Testis (tissue), 3 donors: ENCODE results near the gene DYNLRB2. TPM values are rescaled to one million over a fixed set of nuclear protein-coding genes. Genes with fewer than 3 reads are reported as not detected.

Experiments
- DNase-seq: peaks from one replicate; pipeline ENCODE4 v3.0.0-alpha.2; 2019
- H3K27ac ChIP-seq, 2 donors: fragments of 200-600 bp; sonication (generic); one replicate each; pipeline ENCODE4 v1.5.1; 2019
- H3K27me3 ChIP-seq: fragments of 200-600 bp; sonication (generic); one replicate; pipeline ENCODE4 v1.5.1; 2019
- H3K36me3 ChIP-seq: fragments of 200-600 bp; sonication (generic); one replicate; pipeline ENCODE4 v1.5.1; 2017; ENCODE audit warnings: low read depth; ENCODE audit errors: missing control alignments
- H3K4me1 ChIP-seq: fragments of 200-600 bp; sonication (generic); one replicate; pipeline ENCODE4 v1.5.1; 2019
- H3K4me3 ChIP-seq, 2 donors: fragments of 200-600 bp; sonication (generic); one replicate each; pipeline ENCODE4 v1.5.1; 2017 to 2019
- H3K9me3 ChIP-seq: fragments of 200-600 bp; sonication (generic); one replicate; pipeline ENCODE4 v1.5.1; 2017
- CTCF ChIP-seq, 3 experiments: fragments of 450-650 bp in 2 of 3; fragments of 200-600 bp in 1 of 3; sonication (generic) in 1 of 3; IDR thresholded peaks; one replicate each; pipeline ENCODE4 v1.5.1; 2016 to 2019; ENCODE audit warnings: antibody characterized with exemption in 3 of 3, mild to moderate bottlenecking in 2 of 3, moderate library complexity in 1 of 3
- POLR2A ChIP-seq: fragments of 450-650 bp; IDR thresholded peaks from one replicate; pipeline ENCODE4 v1.6.1; 2017; ENCODE audit warnings: antibody characterized with exemption, mild to moderate bottlenecking, moderate library complexity
- WGBS, 2 donors: methylation state at CpG; one replicate each; pipeline ENCODE4 v1.1.5; 2018; 5-methylcytosine and 5-hydroxymethylcytosine counted together
- intact Hi-C: fragments of 100-400 bp; cut with DNase I; formaldehyde crosslinking; loops from one replicate; pipeline ENCODE4 v1.15.1; 2023; ENCODE audit warnings: low total_unique reads
- polyA plus RNA-seq: library from polyadenylated mRNA; stranded (reverse); fragments of 350-450 nt; fragmentation: Illumina TruSeq; extraction: RNeasy Lipid Tissue Mini Kit (QIAGEN cat#74804); gene quantifications from one replicate; pipeline ENCODE4 v1.2.3, GENCODE V29; 2014; ENCODE audit warnings: low read depth, low replicate concordance; ENCODE audit not compliant: insufficient read depth
- total RNA-seq, 2 donors: library from RNA; depleted of rRNA; stranded (reverse); fragments of >200 nt; gene quantifications; one replicate each; pipeline ENCODE4 v1.2.3, GENCODE V29; 2016

The DYNLRB2 gene
- total and polyA plus RNA-seq, 3 donors from 2014 or later = 95.3 to 436 (median 153) TPM

GRCh38 chr16:80586476-80586875, 45.7 kb downstream of the DYNLRB2 start:
- no peaks in the 10 kb centered on the region for H3K27me3 ChIP-seq
- no peaks in the 10 kb centered on the region for H3K9me3 ChIP-seq
- no peak overlapping the region for H3K4me3 ChIP-seq
- TF ChIP-seq CTCF (IDR thresholded peaks at IDR 0.05) (no peak), POLR2A (no peak)
- no peak for DNase-seq
- no peaks in the 10 kb centered on the region for H3K36me3 ChIP-seq
- intact Hi-C loops = no loop called here
- H3K4me1 ChIP-seq = no peaks in the 10 kb centered on the region
- H3K27ac ChIP-seq = no peak overlapping the region

GRCh38 chr16:80587071-80587470, 46.3 kb downstream of the DYNLRB2 start:
- whole genome bisulfite sequencing, 2 donors = 86 to 89% methylated on average over 4 of the region's 4 CpGs
- H3K4me1 ChIP-seq = no peaks in the 10 kb centered on the region
- no peaks in the 10 kb centered on the region for H3K36me3 ChIP-seq
- no peaks in the 10 kb centered on the region for H3K27me3 ChIP-seq
- H3K9me3 ChIP-seq = no peaks in the 10 kb centered on the region
- intact Hi-C loops = no loop called here
- no peak overlapping the region for H3K27ac ChIP-seq
- H3K4me3 ChIP-seq = no peak overlapping the region
- TF ChIP-seq POLR2A = no peak
- TF ChIP-seq CTCF (IDR thresholded peaks at IDR 0.05) = no peak
- no peak for DNase-seq

DNA sequence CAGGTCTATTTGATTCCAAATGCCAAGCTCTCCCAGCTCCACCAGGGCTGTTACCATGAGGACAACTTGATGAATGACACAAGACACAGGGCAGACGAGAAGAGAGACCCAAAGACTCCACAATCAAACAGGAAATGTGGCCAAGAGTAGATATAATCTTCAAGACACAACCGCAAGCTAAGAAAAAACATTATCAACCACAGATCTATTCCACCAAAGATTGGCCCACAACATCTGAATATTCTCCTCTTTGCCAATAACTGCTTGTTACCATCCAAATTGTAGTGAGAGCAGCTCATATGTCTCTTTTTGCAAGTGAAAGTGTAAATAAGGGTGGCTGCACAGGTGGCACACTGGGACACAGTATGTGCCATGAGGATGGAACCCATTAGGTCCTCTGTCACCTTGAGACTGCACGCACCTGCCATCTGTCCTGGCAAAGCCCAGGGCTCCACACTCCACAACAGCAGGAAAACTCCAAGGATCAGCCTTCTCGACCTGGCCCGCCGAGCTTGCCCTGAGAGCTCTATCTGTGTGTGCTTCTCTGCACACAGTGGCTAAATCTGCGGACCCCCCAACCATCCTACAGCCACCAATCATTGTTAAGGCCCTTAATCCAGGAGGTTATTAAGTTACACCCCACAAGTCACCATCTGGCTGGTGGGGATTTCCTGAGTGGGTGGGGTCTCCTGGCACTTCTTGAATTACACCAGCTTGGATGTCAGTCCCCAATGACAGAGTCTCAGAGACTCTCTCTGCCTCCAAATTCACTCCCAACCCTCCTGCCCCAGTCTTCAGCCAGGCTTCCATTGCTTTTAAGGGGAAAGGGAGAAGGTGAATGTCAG, 50.5 kb downstream of the DYNLRB2 start:
- Histone ChIP-seq H3K4me1 (no peaks in the 10 kb centered on the region), H3K27ac (no peak overlapping the region), H3K4me3 (no peak overlapping the region), H3K36me3 (no peaks in the 10 kb centered on the region), H3K27me3 (no peaks in the 10 kb centered on the region), H3K9me3 (no peaks in the 10 kb centered on the region)
- TF ChIP-seq CTCF (IDR thresholded peaks at IDR 0.05) (no peak), POLR2A (no peak)
- intact Hi-C loops = no loop called here
- WGBS, 2 donors = 85 to 88% methylated on average over 7 of the region's 7 CpGs
- no peak for DNase-seq

DNA sequence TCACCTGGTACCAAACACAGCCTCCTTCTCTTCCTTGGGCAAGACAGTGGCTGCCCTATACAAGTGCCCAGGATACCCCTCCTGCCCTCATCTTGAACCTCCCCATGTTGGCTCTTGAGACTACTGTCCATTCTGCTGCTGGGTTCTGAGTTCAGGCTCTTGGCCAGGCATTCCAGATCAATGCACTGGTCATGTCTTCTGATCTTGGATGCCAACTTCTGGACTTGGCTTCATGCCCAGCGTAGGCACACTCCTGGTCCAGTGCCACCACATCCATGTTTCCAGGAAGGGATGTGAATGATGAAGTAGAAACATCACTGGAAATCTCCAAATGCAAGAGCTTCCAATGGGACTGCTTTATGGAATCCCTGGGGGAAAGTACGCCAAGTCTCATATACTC, 51.5 kb downstream of the DYNLRB2 start:
- H3K27ac ChIP-seq = no peak overlapping the region
- 90 to 94% methylated on average over 2 of the region's 2 CpGs for WGBS, 2 donors
- intact Hi-C loops = no loop called here

More for the DNA sequence above, 51.5 kb downstream of the DYNLRB2 start:
- no peaks in the 10 kb centered on the region for H3K27me3 ChIP-seq
- no peak for TF ChIP-seq POLR2A
- no peak for TF ChIP-seq CTCF (IDR thresholded peaks at IDR 0.05)
- H3K9me3 ChIP-seq = no peaks in the 10 kb centered on the region
- no peak overlapping the region for H3K4me3 ChIP-seq
- H3K4me1 ChIP-seq = no peaks in the 10 kb centered on the region
- H3K36me3 ChIP-seq = no peaks in the 10 kb centered on the region
- DNase-seq = no peak
